GM19467 (cell line): ENCODE data around the gene SPOCK1.
"Not testable (repeated sequence)": the region's sequence is repeated elsewhere in the genome, so short reads cannot be mapped to it uniquely, and the experiment has no call there.

Experiments
- ATAC-seq: cut with Tn5 transposase; IDR thresholded peaks from one replicate; pipeline ENCODE4 v1.9.1; 2021; ENCODE audit warnings: mild to moderate bottlenecking, moderate library complexity; ENCODE audit not compliant: unreplicated experiment

Gene SPOCK1

GRCh38 chr5:136998854-136999357, 500.2 kb downstream of the SPOCK1 start:
- ATAC-seq, result no peak

- ATAC-seq, result no peak
Observed at GRCh38 chr5:136994154-136994553, 505.0 kb downstream of the SPOCK1 start.

GRCh38 chr5:136992796-136993489, 506.2 kb downstream of the SPOCK1 start:
- ATAC-seq, result no peak

- ATAC-seq, result no peak
Observed at GRCh38 chr5:136985785-136986475, 513.2 kb downstream of the SPOCK1 start.

- no peak for ATAC-seq
Observed at GRCh38 chr5:136984772-136985446, 514.2 kb downstream of the SPOCK1 start.

- no peak for ATAC-seq
Observed at GRCh38 chr5:136981936-136982335, 517.2 kb downstream of the SPOCK1 start.

GRCh38 chr5:136979131-136979530, 520.0 kb downstream of the SPOCK1 start:
- ATAC-seq, result no peak

GRCh38 chr5:136963504-136963903, 535.6 kb downstream of the SPOCK1 start:
- no peak for ATAC-seq

- no peak for ATAC-seq
Observed at GRCh38 chr5:136957428-136957827, 541.7 kb downstream of the SPOCK1 start.

- ATAC-seq, result not testable (repeated sequence)
Observed at GRCh38 chr5:136954142-136954541, 545.0 kb downstream of the SPOCK1 start.

GRCh38 chr5:136953346-136954069, 545.6 kb downstream of the SPOCK1 start:
- ATAC-seq, result not testable (repeated sequence)

GRCh38 chr5:136927571-136927970, 571.6 kb downstream of the SPOCK1 start:
- ATAC-seq, result no peak

- no peak for ATAC-seq
Observed at GRCh38 chr5:136926073-136926472, 573.1 kb downstream of the SPOCK1 start.
